Measurements from ENCODE around the gene PAPLN. TPM values are rescaled to one million over a fixed set of nuclear protein-coding genes. Genes with fewer than 3 reads are reported as not detected.

PAPLN gene
- total RNA-seq, 2 donors from 2014 or later, result 0.58 to 1.3 TPM

DNA sequence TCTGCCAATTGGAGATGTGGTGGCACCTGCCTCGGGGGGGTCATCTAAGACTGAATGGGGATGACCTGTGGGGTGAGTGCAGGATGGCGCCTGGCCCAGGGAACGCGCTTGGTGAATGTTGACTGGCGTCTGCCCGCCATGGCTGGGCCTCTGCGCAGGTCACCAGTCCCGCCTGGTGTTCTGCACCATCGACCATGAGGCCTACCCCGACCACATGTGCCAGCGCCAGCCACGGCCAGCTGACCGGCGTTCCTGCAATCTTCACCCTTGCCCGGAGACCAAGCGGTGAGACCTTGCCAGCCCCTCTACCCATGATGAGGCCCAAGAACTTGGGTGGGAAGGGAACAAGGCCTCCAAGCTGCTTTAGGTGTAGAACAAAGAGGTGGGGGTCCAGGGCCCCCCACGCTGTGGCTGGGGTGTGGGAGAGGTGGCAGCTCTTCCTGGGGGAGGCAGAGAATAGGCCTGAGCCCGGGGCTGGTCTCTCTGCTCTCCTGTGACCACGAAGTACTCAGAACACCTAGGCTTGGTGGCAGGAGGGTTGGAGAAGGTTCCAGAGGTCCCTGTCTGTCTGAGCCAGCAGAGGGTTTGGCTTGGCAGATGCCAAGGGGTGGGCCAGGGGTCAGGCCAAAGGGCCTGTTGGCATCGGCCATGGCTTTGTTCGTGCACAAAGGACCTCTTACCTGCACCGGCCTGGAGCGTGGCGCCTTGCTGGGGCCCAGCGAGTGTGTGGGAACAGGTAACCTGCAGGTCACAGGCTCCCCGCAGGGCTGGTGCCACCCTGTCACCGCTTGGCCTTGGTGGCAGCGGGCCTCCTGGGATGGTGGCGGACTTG is 15.4 kb downstream of the PAPLN start:
- no peak for ATAC-seq (replicated peaks in 1 of 2)
- peaks cover 8% of the 10 kb centered on the region for H3K4me1 Mint-ChIP-seq (ENCODE audit: low read depth)

DNA sequence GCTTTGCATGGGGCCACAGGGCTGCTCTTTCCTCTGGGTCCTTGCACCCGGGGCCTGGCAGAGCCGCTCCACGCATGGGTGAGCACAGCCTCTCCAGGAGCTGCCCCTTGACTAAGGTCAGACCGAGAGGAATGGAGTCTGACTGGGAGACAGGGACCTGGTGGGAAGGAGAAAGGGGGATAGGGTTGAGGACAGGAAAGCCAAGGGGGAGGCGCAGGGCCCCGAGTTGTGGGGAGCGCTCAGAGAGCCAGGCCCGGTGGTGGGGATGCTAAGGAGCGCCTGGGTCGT is 16.0 kb downstream of the PAPLN start:
- Mint-ChIP-seq H3K36me3 (ENCODE audit: insufficient read depth in 2 of 2) (no peaks in the 10 kb centered on the region), H3K27me3 (ENCODE audit: low read depth) (no peaks in the 10 kb centered on the region), H3K4me1 (ENCODE audit: low read depth) (peaks cover 9% of the 10 kb centered on the region), H3K4me3 (no peak overlapping the region), H3K27ac (no peak overlapping the region), H3K9me3 (no peaks in the 10 kb centered on the region)
- no peak for DNase-seq
- no peak for ATAC-seq (replicated peaks in 1 of 2)

More for the DNA sequence above, 15.4 kb downstream of the PAPLN start:
- no peaks in the 10 kb centered on the region for H3K9me3 Mint-ChIP-seq
- no peak overlapping the region for H3K4me3 Mint-ChIP-seq
- H3K27ac Mint-ChIP-seq, result no peak overlapping the region
- no peak for DNase-seq
- H3K36me3 Mint-ChIP-seq (ENCODE audit: insufficient read depth in 2 of 2), result no peaks in the 10 kb centered on the region
- no peaks in the 10 kb centered on the region for H3K27me3 Mint-ChIP-seq (ENCODE audit: low read depth)

DNA sequence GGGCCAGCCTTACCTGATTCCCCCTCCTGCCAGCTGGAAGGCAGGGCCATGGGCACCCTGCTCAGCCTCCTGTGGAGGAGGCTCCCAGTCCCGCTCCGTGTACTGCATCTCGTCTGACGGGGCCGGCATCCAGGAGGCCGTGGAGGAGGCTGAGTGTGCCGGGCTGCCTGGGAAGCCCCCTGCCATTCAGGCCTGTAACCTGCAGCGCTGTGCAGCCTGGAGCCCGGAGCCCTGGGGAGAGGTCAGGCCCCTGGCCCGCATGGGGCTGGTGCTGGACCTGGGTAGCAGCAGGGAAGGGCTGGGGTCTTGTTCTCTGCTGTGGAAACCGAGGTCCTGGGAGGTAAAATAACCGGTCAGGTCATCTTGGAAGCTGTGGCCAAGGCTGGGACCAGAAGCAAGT is 16.4 kb downstream of the PAPLN start:
- Mint-ChIP-seq H3K9me3 (no peaks in the 10 kb centered on the region), H3K36me3 (ENCODE audit: insufficient read depth in 2 of 2) (no peaks in the 10 kb centered on the region), H3K27ac (no peak overlapping the region), H3K4me3 (no peak overlapping the region), H3K27me3 (ENCODE audit: low read depth) (no peaks in the 10 kb centered on the region), H3K4me1 (ENCODE audit: low read depth) (peaks cover 6% of the 10 kb centered on the region)
- ATAC-seq (replicated peaks in 1 of 2) (no peak), DNase-seq (no peak)

DNA sequence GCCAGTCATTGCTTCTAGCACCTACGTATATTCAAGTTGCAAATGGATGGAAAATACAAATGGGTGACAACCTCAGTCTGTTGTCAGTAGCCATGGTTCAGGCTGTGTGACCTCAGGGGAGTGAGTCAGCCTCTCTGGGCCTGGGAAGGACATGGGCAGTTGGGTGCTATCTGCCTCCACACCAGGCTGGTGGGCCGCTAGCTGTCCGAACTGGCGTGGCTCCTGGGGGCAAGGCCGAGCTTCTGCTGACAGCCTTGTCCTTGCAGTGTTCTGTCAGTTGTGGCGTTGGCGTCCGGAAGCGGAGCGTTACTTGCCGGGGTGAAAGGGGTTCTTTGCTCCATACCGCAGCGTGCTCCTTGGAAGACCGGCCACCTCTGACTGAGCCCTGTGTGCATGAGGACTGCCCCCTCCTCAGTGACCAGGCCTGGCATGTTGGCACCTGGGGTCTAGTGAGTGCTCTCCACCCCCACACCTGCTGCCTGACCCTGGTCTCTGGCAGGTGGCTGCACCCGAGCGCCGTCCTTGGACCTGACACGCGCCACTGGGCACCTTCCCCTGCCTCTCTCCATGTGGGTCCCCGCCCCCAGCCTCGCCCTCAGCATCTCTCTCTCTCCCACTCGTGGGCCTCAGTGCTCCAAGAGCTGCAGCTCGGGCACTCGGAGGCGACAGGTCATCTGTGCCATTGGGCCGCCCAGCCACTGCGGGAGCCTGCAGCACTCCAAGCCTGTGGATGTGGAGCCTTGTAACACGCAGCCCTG is 17.1 kb downstream of the PAPLN start:
- DNase-seq (no peak), ATAC-seq (replicated peaks in 1 of 2) (no peak)
- Mint-ChIP-seq H3K4me1 (ENCODE audit: low read depth) (peaks cover 6% of the 10 kb centered on the region), H3K4me3 (no peak overlapping the region), H3K9me3 (no peaks in the 10 kb centered on the region), H3K27me3 (ENCODE audit: low read depth) (no peaks in the 10 kb centered on the region), H3K36me3 (ENCODE audit: insufficient read depth in 2 of 2) (no peaks in the 10 kb centered on the region), H3K27ac (no peak overlapping the region)

DNA sequence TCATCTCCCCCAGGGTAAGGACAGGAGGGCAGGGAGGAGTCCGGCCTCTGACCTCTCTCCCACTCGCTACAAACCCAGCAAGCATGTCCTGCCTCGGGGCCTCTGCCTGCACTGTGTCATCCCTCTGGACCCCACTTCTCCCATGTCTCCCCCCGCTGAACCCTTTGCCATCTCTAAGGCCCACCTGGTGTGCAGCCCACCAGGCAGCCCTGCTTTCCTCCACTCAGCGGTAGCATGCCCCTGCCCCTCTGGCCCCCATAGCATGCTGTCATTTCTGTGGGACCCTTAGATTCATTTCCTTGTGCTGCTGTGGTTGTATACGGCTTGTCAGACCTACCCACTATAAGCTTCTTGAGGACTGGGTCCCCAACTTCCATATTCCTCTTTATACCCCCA is 17.7 kb downstream of the PAPLN start:
- Mint-ChIP-seq H3K4me3 (no peak overlapping the region), H3K36me3 (ENCODE audit: insufficient read depth in 2 of 2) (no peaks in the 10 kb centered on the region), H3K27me3 (ENCODE audit: low read depth) (no peaks in the 10 kb centered on the region), H3K4me1 (ENCODE audit: low read depth) (peaks cover 6% of the 10 kb centered on the region), H3K9me3 (no peaks in the 10 kb centered on the region), H3K27ac (no peak overlapping the region)
- DNase-seq (no peak), ATAC-seq (replicated peaks in 1 of 2) (no peak)

DNA sequence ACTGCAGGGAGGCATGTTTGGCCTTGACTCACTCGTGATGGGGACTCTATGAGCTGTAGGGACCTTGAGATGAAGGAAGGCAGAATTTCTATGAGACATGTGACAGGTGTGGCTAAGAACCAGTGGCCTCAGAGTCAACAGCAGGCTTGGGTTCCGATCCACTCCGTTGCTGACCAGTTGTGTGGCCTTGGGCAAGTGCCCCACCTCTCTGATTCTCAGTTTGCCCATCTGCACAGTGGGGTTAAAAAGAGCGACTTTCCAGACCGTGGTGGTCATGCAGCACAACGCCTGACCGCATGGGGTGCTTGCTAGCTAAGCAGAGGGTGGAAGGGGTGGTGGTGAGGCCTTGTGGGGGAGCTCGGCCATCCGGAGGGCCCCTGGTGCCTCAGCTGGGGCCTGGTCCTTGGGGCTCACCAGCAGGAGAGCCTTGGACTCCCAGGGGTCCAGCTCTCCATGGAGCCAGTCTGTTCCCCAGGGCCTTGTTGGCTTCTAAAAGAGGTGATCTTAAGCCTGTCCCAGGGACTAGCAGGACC is 18.5 kb downstream of the PAPLN start:
- ATAC-seq (replicated peaks in 1 of 2), result peak in 1 of 2 donors; percentile 13
- no peak for DNase-seq

DNA sequence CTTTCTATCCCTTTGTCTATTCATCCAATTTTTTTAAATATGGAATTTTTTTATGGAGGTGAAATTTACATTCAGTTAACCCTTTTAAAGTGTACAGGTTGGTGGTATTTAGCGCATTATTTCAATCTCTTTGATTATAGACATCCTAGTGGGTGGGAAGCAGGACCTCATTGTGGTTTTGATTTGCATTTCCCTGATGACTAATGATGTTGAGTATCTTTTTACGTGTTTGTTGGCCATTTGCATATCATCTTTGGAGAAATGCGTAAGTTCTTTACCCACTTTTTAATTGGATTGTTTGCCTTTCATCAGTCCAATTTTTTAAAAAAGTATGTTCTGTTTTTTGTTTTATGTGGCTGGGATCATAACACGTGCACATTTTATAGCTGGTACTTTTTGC is 20.8 kb downstream of the PAPLN start:
- H3K9me3 Mint-ChIP-seq, result no peaks in the 10 kb centered on the region
- H3K4me3 Mint-ChIP-seq, result no peak overlapping the region
- H3K4me1 Mint-ChIP-seq (ENCODE audit: low read depth), result peaks cover 6% of the 10 kb centered on the region
- H3K27ac Mint-ChIP-seq, result no peak overlapping the region
- DNase-seq (no peak), ATAC-seq (replicated peaks in 1 of 2) (peak; percentile 26 to 38)
- H3K36me3 Mint-ChIP-seq (ENCODE audit: insufficient read depth in 2 of 2), result no peaks in the 10 kb centered on the region
- H3K27me3 Mint-ChIP-seq (ENCODE audit: low read depth), result no peaks in the 10 kb centered on the region

More for the DNA sequence above, 18.5 kb downstream of the PAPLN start:
- no peaks in the 10 kb centered on the region for H3K36me3 Mint-ChIP-seq (ENCODE audit: insufficient read depth in 2 of 2)
- no peak overlapping the region for H3K4me3 Mint-ChIP-seq
- no peaks in the 10 kb centered on the region for H3K9me3 Mint-ChIP-seq
- no peak overlapping the region for H3K27ac Mint-ChIP-seq
- peaks cover 6% of the 10 kb centered on the region for H3K4me1 Mint-ChIP-seq (ENCODE audit: low read depth)
- H3K27me3 Mint-ChIP-seq (ENCODE audit: low read depth), result no peaks in the 10 kb centered on the region

DNA sequence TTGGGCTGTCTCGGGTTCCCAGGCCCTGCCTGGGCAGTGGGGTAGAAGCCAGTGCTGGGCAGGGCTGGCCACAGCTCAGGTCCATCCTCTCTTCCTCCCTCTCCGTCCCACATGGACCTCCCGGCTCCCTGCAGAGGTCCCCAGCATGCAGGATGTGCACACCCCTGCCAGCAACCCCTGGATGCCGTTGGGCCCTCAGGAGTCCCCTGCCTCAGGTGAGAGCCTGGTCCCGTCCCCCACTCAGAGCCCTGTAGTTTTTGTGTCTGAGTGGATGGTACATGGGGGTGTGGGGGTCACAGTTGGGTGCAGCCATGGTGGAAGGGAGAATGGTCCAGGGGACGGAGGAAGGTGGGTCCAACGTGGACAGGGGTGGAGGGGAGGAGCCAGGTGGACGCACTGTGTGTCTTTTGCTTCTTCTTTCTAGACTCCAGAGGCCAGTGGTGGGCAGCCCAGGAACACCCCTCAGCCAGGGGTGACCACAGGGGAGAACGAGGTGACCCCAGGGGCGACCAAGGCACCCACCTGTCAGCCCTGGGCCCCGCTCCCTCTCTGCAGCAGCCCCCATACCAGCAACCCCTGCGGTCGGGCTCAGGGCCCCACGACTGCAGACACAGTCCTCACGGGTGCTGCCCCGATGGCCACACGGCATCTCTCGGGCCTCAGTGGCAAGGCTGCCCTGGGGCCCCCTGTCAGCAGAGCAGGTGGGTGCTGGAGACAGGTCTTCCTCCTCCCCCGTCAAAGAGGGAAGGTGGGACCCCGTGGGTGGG is 21.7 kb downstream of the PAPLN start:
- no peak for ATAC-seq (replicated peaks in 1 of 2)
- H3K27ac Mint-ChIP-seq, result no peak overlapping the region
- no peaks in the 10 kb centered on the region for H3K36me3 Mint-ChIP-seq (ENCODE audit: insufficient read depth in 2 of 2)
- H3K4me1 Mint-ChIP-seq (ENCODE audit: low read depth), result peaks cover 6% of the 10 kb centered on the region
- H3K4me3 Mint-ChIP-seq, result no peak overlapping the region
- DNase-seq, result no peak
- no peaks in the 10 kb centered on the region for H3K9me3 Mint-ChIP-seq
- H3K27me3 Mint-ChIP-seq (ENCODE audit: low read depth), result peaks cover 3% of the 10 kb centered on the region

DNA sequence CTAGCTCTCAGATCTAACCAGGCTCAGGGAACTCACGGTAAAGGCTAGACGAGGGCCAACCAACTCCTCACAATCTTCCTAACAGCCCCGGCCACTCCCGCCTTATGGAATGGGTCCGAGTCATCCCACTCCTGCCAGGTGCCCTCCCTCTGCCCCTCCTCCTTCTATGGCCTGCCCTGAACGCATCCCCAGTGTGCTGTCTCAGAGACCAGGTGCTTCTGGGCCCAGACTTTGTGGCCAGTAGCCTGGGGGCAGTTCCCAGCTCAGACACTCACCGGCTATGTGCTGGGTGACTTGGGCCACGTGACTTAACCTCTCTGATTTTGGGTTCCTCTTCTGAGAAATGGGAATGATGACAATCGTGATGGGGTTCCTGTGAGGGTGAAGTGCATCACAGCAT is 22.5 kb downstream of the PAPLN start:
- ATAC-seq (replicated peaks in 1 of 2), result no peak
- Mint-ChIP-seq H3K4me3 (no peak overlapping the region), H3K9me3 (no peaks in the 10 kb centered on the region), H3K36me3 (ENCODE audit: insufficient read depth in 2 of 2) (no peaks in the 10 kb centered on the region), H3K27me3 (ENCODE audit: low read depth) (peaks cover 11% of the 10 kb centered on the region), H3K27ac (no peak overlapping the region), H3K4me1 (ENCODE audit: low read depth) (peaks cover 6% of the 10 kb centered on the region)
- DNase-seq, result no peak

DNA sequence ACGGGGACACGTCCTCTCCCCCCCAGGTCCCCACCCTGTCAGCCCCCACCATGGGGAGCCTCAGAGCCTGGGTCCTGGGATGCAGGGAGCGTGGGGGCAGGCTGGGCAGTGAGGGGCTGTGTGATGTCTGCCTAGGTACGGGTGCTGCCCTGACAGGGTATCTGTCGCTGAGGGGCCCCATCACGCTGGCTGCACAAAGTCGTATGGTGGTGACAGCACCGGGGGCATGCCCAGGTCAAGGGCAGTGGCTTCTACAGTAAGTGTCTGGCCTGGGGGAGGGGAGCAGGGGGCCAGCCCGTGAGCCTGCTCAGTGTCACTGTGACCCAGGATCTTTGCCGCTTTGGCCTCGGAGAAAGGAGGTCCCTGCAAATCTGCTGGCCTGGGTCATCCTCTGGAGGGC is 23.3 kb downstream of the PAPLN start:
- H3K36me3 Mint-ChIP-seq (ENCODE audit: insufficient read depth in 2 of 2), result no peaks in the 10 kb centered on the region
- no peak overlapping the region for H3K4me3 Mint-ChIP-seq
- H3K27ac Mint-ChIP-seq, result no peak overlapping the region
- peaks cover 19% of the 10 kb centered on the region for H3K27me3 Mint-ChIP-seq (ENCODE audit: low read depth)
- no peak for DNase-seq
- ATAC-seq (replicated peaks in 1 of 2), result no peak
- peaks cover 6% of the 10 kb centered on the region for H3K4me1 Mint-ChIP-seq (ENCODE audit: low read depth)
- H3K9me3 Mint-ChIP-seq, result no peaks in the 10 kb centered on the region

DNA sequence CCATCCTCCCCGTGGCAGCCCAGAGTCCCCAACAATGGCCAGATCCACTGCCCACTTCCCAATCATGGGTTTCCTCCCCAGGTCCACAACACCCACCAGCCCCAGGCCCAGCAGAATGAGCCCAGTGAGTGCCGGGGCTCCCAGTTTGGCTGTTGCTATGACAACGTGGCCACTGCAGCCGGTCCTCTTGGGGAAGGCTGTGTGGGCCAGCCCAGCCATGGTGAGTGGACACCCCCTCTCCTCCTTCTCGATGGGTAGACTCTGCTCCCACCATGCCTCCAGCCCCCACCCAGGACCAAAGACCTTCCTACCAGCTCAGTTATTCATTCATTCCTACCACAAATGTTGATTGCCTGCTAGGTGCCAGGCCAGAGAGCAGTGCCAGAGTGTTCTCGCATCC is 23.8 kb downstream of the PAPLN start:
- Mint-ChIP-seq H3K27me3 (ENCODE audit: low read depth) (peaks cover 24% of the 10 kb centered on the region), H3K27ac (no peak overlapping the region), H3K4me3 (no peak overlapping the region), H3K9me3 (no peaks in the 10 kb centered on the region), H3K36me3 (ENCODE audit: insufficient read depth in 2 of 2) (no peaks in the 10 kb centered on the region), H3K4me1 (ENCODE audit: low read depth) (peaks cover 6% of the 10 kb centered on the region)
- DNase-seq, result no peak
- no peak for ATAC-seq (replicated peaks in 1 of 2)

DNA sequence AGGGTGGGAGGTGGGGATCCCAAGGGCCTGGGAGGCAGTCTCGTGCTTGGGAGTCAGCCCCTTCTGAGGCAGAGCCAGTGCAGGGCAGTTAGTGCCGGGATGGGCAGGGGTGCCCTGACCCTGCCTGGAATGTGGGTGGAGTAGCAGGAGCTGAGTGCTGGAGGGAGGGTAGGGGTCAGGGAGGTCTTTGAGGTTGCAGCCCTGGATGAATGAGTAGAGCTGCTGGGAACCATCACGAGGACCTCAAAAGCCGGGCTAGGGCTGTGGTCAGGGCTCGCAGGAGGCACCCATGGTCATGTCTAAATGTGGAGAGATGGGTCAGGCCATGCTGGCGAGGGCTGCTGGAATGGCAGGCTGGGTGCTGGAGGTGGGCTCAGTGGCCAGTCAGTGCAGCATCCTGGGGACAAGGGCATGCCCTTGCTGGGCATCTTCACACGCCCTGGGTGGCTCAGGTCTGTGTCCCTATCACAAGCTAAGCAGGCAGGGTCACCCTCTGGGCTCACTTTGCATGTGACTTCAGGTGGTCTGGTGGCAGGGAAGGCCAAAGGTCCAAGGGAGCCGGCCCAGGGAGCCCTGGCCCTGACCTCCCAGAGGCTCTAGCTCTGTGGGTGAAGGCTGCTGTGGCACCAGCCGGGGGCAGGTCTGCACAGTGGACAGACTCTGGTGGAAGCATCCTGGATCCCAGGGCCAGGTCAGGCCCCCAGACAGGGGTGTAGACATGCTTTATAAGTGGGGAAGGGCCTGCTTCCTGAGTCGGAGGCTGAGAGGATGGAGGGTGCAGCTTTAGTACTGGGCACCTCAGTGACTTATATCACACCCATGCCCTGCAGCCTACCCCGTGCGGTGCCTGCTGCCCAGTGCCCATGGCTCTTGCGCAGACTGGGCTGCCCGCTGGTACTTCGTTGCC is 24.5 kb downstream of the PAPLN start:
- Mint-ChIP-seq H3K9me3 (no peaks in the 10 kb centered on the region), H3K27ac (no peak overlapping the region), H3K4me1 (ENCODE audit: low read depth) (peaks cover 6% of the 10 kb centered on the region), H3K36me3 (ENCODE audit: insufficient read depth in 2 of 2) (no peaks in the 10 kb centered on the region), H3K4me3 (no peak overlapping the region), H3K27me3 (ENCODE audit: low read depth) (peaks cover 24% of the 10 kb centered on the region)
- no peak for ATAC-seq (replicated peaks in 1 of 2)
- no peak for DNase-seq

Data from activated T-cell treated with anti-CD3 and anti-CD28 coated beads, Interleukin-2, amount 50 U/mL, for 72 hours (primary cell).